GM12878 (cell line): ENCODE results near the gene ACADS. TPM values are rescaled to one million over a fixed set of nuclear protein-coding genes. Genes with fewer than 3 reads are reported as not detected.

Experiments
- ATAC-seq: fragments of 200-7000 bp; cut with Tn5 transposase; 3 replicates; pipeline ENCODE4 v1.9.1; 2020; ENCODE audit warnings: mild to moderate bottlenecking, moderate library complexity
- BruUV-seq: library from RNA; stranded (reverse); fragments of 400-500 nt; replicated peaks from 2 replicates; lab custom pipeline; 2021; lab: Mats Ljungman, UMichigan
- CTCF ChIA-PET: fragments of 300-600 bp; sonication (Branson Sonifier 250); formaldehyde crosslinking; extraction: SDS; loops from one replicate; lab custom pipeline; 2021; ENCODE audit warnings: inconsistent platforms; lab: Yijun Ruan, JAX
- POLR2A ChIA-PET: fragments of 350-600 bp; formaldehyde crosslinking; extraction: SDS; loops from one replicate; lab custom pipeline; 2021; ENCODE audit warnings: inconsistent platforms; lab: Charles Lee
- RAD21 ChIA-PET: fragments of 300-600 bp; sonication (Branson Sonifier 250); formaldehyde crosslinking; loops from one replicate; lab custom pipeline; 2023; ENCODE audit warnings: antibody characterized with exemption; ENCODE audit not compliant: unreplicated experiment; lab: Charles Lee
- SMC1A ChIA-PET: fragments of 300-600 bp; sonication (Branson Sonifier 250); formaldehyde crosslinking; loops from one replicate; lab custom pipeline; 2023; ENCODE audit not compliant: unreplicated experiment, uncharacterized antibody; lab: Charles Lee
- DNase-seq: peaks from one replicate; pipeline ENCODE4 v3.0.0-alpha.2; 2011; ENCODE audit warnings: low read depth, low spot score
- FAIRE-seq: peaks from 3 replicates; lab custom pipeline; 2011; peaks lifted over from hg19 to GRCh38; lab: Jason Lieb, UNC
- H2AFZ ChIP-seq: 2 replicates; pipeline ENCODE4 v1.6.0; 2011; ENCODE audit warnings: low read depth, low read length, control low read depth; ENCODE audit not compliant: control insufficient read depth
- H3K27ac ChIP-seq: 2 replicates; pipeline ENCODE4 v1.5.1; 2011; ENCODE audit warnings: control low read depth; ENCODE audit not compliant: control insufficient read depth, insufficient read depth
- H3K27me3 ChIP-seq, 2 experiments: replicated peaks in 1 of 2; 2 replicates each; pipeline versions ENCODE4 v1.6.0 to v1.6.1; 2011; ENCODE audit warnings: low read length in 1 of 2; ENCODE audit not compliant: control insufficient read depth in 2 of 2, insufficient read depth in 2 of 2
- H3K36me3 ChIP-seq, 2 experiments: 2 replicates each; pipeline ENCODE4 v1.5.1; 2011; ENCODE audit warnings: low read length in 1 of 2; ENCODE audit not compliant: control insufficient read depth in 2 of 2, insufficient read depth in 2 of 2
- H3K4me1 ChIP-seq: 2 replicates; pipeline ENCODE4 v1.6.1; 2011; ENCODE audit warnings: mild to moderate bottlenecking, low read length, moderate library complexity, mixed read lengths; ENCODE audit not compliant: control insufficient read depth, insufficient read depth
- H3K4me2 ChIP-seq: 2 replicates; pipeline ENCODE4 v1.6.0; 2011; ENCODE audit warnings: control low read depth; ENCODE audit not compliant: control insufficient read depth, insufficient read depth
- H3K4me3 ChIP-seq: fragments of 200-600 bp; sonication (generic); 2 replicates; pipeline ENCODE4 v1.5.1; 2016
- H3K79me2 ChIP-seq: 2 replicates; pipeline ENCODE4 v1.6.0; 2011; ENCODE audit warnings: low read length; ENCODE audit not compliant: control insufficient read depth, insufficient read depth
- H3K9ac ChIP-seq: 2 replicates; pipeline ENCODE4 v1.8.0; 2011; ENCODE audit warnings: low read length, control low read depth, mixed read lengths; ENCODE audit not compliant: control insufficient read depth, insufficient read depth
- H3K9me3 ChIP-seq: replicated peaks from 3 replicates; pipeline ENCODE4 v1.5.1; 2011; ENCODE audit warnings: mild to moderate bottlenecking, low read length; ENCODE audit not compliant: control insufficient read depth, insufficient read depth
- H4K20me1 ChIP-seq: 2 replicates; pipeline ENCODE4 v1.6.0; 2011; ENCODE audit not compliant: control insufficient read depth, insufficient read depth
- EED ChIP-seq: sonication (generic); IDR thresholded peaks from 2 replicates; pipeline ENCODE4 v1.6.1; 2016; ENCODE audit warnings: antibody characterized with exemption, low read depth
- NR2F1 ChIP-seq: fragments of 450-650 bp; conservative IDR thresholded peaks from 2 replicates; pipeline ENCODE4 v1.6.1; 2017; ENCODE audit warnings: mild to moderate bottlenecking
- WGBS: methylation state at CpG from one replicate; pipeline ENCODE4 v1.1.6; 2016; ENCODE audit warnings: low lambda C conversion rate; ENCODE audit not compliant: insufficient replicate concordance, insufficient coverage; ENCODE audit errors: missing lambda C conversion rate; 5-methylcytosine and 5-hydroxymethylcytosine counted together
- in situ Hi-C: fragments of 300-500 bp; cut with MboI; formaldehyde crosslinking; loops from 9 replicates; pipeline ENCODE4 v1.14.3; 2018; ENCODE audit warnings: mixed read lengths
- intact Hi-C: fragments of 100-400 bp; cut with micrococcal nuclease; formaldehyde crosslinking; loops from one replicate; pipeline ENCODE4 v1.14.2; 2022; ENCODE audit not compliant: unreplicated experiment
- polyA plus RNA-seq, 11 experiments: library from polyadenylated mRNA; depleted of rRNA in 4 of 11; unstranded in 6 of 11; stranded (reverse) in 5 of 11; fragments of >200 nt; fragmentation: Nextera tagmentation in 4 of 11; fragmentation: Illumina TruSeq in 1 of 11; extraction: Ambion mirVana in 4 of 11; extraction: Trizol in 1 of 11; gene quantifications; 1 replicate in 1 of 11; 2 replicates in 10 of 11; pipeline versions ENCODE4 v1.2.1 to v1.2.3, GENCODE V29; 2011 to 2016; ENCODE audit warnings: inconsistent platforms in 2 of 11, missing spikeins in 2 of 11, low read depth in 1 of 11
- total RNA-seq, 4 experiments: library from RNA; depleted of rRNA in 3 of 4; stranded (reverse); fragments of >200 nt in 3 of 4; fragmentation: Illumina TruSeq in 1 of 4; extraction: Trizol in 1 of 4; gene quantifications; 2 replicates each; pipeline versions ENCODE4 v1.2.1 to v1.2.3, GENCODE V29; 2013 to 2021
- TF ChIP-seq, protein P1 (sequence below), 3 experiments: IDR thresholded peaks in 2 of 3; conservative IDR thresholded peaks in 1 of 3; 2 replicates each; pipeline ENCODE4 v1.5.1; 2011; ENCODE audit warnings: low read depth in 3 of 3, low read length in 3 of 3, mild to moderate bottlenecking in 3 of 3, control low read depth in 2 of 3, moderate library complexity in 2 of 3, inconsistent platforms in 1 of 3, mixed read lengths in 1 of 3; ENCODE audit not compliant: control insufficient read depth in 2 of 3, insufficient read depth in 1 of 3; ENCODE audit errors: extremely low read depth in 1 of 3

ACADS gene
- total and polyA plus RNA-seq, 10 of the 15 experiments (the other 5 are each of a cell fraction or from before 2014, with no cell fraction given): 0.05 to 18.1 (median 10.2) TPM

DNA sequence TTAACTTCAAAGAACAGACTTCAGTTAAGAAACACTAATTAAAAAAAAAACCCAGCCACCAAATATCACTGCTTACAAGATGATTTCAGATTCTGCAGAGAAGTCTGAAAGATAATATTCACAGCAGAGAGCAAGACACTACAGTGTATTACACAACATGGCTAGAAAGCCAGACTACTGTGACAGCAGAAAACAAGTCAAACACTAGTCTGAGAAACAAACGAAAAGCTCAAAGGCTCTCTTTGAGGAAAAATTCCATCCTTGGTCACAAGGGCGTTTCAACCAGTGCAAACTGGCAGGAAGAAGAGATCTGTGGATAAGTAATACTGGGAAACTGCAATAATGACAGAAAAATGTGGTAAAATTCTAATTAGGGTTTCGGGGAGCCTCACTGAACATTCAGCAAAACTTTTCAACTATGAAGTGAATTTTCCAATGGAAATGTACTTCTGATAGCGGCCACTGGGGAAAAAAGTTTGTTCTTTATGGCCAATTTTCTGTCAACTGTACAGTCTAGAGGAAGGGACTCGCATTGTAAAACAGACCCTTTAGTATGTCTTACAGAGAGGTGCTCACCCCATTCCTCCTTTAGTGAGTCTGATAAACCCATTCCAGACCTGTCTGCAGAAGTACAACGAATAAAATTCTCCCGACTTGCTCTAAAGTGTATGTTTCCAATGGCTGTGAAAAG, 50.4 kb downstream of the ACADS start:
- H3K36me3 ChIP-seq: peaks cover 9 to 21% of the 10 kb centered on the region in 2 experiments; a peak in 3 of 4 replicates
- H3K9ac ChIP-seq: no peak overlapping the region
- no peaks in the 10 kb centered on the region for H3K9me3 ChIP-seq
- TF ChIP-seq EED: no peak
- TF ChIP-seq, protein P1, sequence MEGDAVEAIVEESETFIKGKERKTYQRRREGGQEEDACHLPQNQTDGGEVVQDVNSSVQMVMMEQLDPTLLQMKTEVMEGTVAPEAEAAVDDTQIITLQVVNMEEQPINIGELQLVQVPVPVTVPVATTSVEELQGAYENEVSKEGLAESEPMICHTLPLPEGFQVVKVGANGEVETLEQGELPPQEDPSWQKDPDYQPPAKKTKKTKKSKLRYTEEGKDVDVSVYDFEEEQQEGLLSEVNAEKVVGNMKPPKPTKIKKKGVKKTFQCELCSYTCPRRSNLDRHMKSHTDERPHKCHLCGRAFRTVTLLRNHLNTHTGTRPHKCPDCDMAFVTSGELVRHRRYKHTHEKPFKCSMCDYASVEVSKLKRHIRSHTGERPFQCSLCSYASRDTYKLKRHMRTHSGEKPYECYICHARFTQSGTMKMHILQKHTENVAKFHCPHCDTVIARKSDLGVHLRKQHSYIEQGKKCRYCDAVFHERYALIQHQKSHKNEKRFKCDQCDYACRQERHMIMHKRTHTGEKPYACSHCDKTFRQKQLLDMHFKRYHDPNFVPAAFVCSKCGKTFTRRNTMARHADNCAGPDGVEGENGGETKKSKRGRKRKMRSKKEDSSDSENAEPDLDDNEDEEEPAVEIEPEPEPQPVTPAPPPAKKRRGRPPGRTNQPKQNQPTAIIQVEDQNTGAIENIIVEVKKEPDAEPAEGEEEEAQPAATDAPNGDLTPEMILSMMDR (IDR thresholded peaks at IDR 0.05 in 2 of 3, conservative IDR thresholded peaks at IDR 0.05 in 1 of 3; ENCODE audit: control insufficient read depth in 2 of 3, extremely low read depth in 1 of 3, insufficient read depth in 1 of 3, low read depth in 3 of 3, low read length in 3 of 3): 0 out of 6 replicates have a peak, but pooled peaks of 1 of the 3 experiments have one; percentile 7
- no peak for TF ChIP-seq NR2F1
- in situ Hi-C loops: no loop called here
- no peak for DNase-seq
- SMC1A ChIA-PET: interaction anchor here (1.1 kb wide), 1 partner anchor 196 kb away, joined by 3 read pairs; no protein-coding TSS in a partner anchor
- POLR2A ChIA-PET: interaction anchor here (0.7 kb wide), 2 partner anchors 230 to 416 kb away, joined by 3 to 4 read pairs; no protein-coding TSS in a partner anchor
- H4K20me1 ChIP-seq: no peaks in the 10 kb centered on the region
- no peak for ATAC-seq
- WGBS: 88% methylated on average over 7 of the region's 7 CpGs
- H2AFZ ChIP-seq: no peak overlapping the region
- no peak overlapping the region for H3K4me2 ChIP-seq
- no peak for FAIRE-seq
- H3K4me1 ChIP-seq: no peaks in the 10 kb centered on the region
- CTCF ChIA-PET: no interaction called here
- no peak overlapping the region for H3K27ac ChIP-seq
- H3K27me3 ChIP-seq: no peaks in the 10 kb centered on the region
- intact Hi-C loops: no loop called here
- BruUV-seq: no TSS peak
- no peak overlapping the region for H3K4me3 ChIP-seq
- RAD21 ChIA-PET: interaction anchor here (1.3 kb wide), 1 partner anchor 196 kb away, joined by 5 read pairs; no protein-coding TSS in a partner anchor
- no peaks in the 10 kb centered on the region for H3K79me2 ChIP-seq
